OCI-M2 (cell line): Measurements from ENCODE around the gene IGFL4.

Experiments used
- DNase-seq: peaks from one replicate; lab custom pipeline; 2025; ENCODE audit not compliant: unreplicated experiment; lab: John Stamatoyannopoulos, UW

The IGFL4 gene

GRCh38 chr19:46022061-46022430 lies 18.8 kb downstream of the IGFL4 start:
- no peak for DNase-seq

GRCh38 chr19:46021531-46022041 lies 19.2 kb downstream of the IGFL4 start:
- no peak for DNase-seq

DNA sequence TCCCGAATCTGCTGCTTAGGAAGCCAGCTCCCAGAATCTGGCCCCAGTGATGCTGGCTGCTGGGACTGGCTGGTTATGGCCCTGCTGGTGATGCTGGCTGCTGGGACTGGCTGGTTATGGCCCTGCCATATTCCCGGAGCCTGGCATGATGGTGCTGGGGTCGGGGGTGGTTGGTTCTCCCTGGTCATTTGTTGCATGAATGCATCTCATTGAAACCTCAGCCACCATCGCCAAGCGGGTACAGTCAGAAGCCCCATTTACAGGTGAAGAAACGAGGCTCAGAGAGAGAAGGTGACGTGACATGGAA lies 20.0 kb downstream of the IGFL4 start:
- DNase-seq: no peak

GRCh38 chr19:46019270-46019669 lies 21.5 kb downstream of the IGFL4 start:
- no peak for DNase-seq

- DNase-seq: no peak
These were observed 22.0 kb downstream of the IGFL4 start for GRCh38 chr19:46018729-46019251.

- no peak for DNase-seq
These were observed 22.7 kb downstream of the IGFL4 start for GRCh38 chr19:46017874-46018675.

- DNase-seq: no peak
These were observed 23.7 kb downstream of the IGFL4 start for GRCh38 chr19:46017095-46017429.

GRCh38 chr19:46016426-46017094 lies 24.2 kb downstream of the IGFL4 start:
- no peak for DNase-seq

DNA sequence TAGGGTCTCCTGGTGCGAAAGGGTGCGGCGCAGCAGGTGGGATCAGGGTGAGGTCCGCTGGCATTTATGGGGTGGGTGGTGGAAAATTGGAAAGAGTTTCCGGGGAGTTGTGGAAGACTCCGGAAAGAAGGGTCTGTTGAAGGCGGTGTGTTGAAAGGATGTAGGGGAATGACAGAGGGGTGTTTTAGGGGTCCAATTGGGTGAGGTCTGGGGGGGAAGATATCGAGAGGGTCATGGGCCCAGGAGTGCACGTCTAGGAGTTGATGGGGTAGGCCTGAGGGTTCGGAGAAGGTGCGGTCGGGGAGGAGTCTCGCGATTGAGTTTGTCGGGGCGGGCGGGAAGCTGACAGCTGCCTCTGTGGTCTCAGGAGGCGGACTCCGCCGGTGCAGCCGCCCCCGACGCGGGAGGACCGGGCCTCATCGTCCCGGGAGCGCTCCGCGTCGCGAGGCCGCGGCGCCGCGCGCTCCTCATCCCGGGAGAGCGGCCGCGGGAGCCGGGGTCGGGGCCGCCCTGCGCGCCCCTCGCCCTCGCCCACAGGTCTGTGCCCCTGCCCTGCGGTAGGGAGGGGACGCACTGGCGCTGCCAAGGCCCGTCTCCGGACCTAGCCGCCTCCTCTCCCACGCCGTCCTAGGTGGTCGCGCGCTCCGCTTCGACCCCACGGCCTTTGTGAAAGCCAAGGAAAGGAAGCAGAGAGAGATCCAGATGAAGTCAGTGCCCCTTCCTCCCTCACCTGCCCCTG lies 24.9 kb downstream of the IGFL4 start:
- DNase-seq: no peak

DNA sequence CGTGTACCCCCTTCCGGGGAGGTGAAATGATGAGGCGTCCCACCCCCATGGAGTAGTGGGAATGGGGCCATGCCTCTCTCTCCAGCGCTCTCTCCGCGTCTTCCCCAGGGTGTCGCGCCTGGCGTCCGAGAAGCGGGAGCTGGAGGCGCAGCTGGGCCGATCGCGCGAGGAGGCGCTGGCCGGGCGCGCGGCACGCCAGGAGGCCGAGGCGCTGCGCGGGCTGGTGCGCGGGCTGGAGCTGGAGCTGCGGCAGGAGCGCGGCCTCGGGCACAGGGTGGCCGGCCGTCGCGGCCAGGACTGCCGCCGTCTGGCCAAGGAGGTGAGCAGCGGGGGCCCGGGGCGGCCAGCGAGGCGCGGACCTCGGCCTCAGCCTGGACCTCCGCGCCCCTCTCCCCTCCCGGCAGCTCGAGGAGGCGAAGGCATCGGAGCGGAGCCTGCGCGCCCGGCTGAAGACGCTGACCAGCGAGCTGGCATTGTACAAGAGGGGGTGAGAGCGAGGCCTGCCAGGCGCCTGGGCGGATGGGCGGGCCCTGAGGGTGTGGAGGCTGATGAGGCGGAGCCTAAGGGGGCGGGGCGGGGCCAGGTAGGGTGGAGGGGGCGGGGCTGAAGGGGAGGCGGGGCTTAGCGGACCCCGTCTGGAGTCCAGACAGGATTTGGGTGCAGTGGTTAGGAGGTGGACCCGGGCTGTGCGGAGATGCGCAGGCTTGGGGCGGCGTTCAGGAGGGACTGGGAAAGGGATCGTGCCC lies 25.7 kb downstream of the IGFL4 start:
- no peak for DNase-seq

DNA sequence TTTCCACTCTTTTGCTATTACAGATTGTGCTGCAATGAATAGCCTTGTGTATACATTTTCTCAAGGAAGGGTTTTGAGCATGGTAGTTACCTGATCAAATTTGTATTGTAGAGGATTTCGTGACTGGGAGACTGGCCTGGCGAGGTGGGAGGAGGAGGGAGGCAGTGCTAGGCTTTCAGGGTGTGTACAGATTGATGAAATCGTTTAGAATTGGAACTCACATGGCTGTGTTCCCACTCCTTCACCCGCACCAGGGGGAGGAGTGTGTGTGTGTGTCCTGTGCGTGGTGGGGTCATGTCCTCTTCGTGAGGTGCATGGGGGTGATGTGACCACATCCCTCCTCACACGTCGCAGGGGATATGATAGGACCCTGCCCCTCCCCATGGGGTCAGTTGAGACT lies 26.3 kb downstream of the IGFL4 start:
- DNase-seq: no peak

DNA sequence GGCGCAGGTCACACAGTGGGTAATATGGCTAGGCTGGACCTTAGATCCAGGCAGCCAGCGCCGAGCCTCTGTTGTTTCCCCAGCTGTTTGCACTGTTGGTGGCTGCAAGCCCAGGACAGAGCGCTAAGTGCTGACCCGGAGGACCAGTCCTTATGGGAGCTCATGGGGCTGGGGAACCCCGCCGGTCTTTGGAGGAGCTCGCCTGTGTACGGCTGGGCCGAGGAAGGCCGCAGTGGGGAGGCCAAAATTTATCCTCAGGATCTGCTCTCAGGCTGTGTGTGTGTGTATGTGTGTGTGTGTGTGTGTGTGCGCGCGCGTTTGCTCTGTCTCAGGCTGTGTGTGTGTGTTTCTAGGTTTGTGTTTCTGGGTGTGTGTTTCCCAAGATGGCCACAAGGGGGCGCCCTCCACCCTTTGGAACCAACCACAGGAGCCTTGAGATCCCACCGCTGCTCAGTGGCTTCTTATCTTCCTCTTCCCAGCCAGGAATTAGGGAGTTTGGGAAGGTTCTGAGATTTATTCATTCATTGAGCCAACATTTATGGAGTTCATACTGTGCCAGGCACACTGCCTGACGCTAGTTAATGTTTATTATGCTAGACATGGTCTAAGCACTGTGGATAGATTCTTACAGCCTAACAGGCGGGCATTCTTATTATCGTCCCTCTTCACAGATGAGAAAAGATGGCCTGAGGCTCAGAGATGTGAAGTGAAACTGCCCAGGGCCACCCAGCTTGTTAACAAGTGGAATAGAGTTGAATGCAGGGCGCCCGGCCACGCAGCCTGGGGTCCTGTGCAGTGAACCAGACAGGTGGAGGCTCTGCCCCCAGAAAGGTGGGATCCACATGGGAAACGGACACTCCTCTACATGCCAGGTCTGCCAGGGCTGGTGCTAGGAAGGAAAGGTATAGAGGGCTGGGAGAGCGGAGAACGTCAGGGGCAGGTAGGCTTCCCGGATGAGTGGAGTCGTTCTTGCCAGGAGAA lies 31.0 kb downstream of the IGFL4 start:
- peak; percentile 5 for DNase-seq

- DNase-seq: no peak
These were observed 34.4 kb downstream of the IGFL4 start for GRCh38 chr19:46006411-46006810.

DNA sequence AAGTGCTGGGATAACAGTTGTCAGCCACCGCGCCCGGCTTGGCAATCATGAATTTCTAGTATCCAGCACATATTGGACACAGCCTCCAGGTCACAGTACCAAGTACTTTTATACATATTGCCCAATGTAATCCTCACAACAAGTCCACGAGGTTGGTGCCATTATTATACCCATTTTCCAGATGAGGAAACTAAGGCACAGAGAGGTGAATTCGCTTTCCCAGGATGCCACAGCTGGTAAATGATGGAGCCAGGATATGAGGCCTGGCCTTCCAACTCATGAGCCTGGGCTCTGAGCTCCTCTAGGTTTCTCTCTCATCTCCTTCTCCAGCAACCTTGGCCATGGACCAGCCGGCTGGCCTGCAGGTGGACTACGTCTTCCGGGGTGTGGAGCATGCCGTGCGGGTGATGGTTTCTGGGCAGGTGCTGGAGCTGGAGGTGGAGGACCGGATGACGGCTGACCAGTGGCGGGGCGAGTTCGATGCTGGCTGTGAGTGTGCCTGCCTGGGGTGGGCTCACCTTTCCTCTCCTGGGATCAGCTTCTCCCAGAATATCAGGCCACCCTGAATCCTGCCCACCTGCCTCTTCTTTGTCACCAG lies 38.0 kb downstream of the IGFL4 start:
- no peak for DNase-seq

DNA sequence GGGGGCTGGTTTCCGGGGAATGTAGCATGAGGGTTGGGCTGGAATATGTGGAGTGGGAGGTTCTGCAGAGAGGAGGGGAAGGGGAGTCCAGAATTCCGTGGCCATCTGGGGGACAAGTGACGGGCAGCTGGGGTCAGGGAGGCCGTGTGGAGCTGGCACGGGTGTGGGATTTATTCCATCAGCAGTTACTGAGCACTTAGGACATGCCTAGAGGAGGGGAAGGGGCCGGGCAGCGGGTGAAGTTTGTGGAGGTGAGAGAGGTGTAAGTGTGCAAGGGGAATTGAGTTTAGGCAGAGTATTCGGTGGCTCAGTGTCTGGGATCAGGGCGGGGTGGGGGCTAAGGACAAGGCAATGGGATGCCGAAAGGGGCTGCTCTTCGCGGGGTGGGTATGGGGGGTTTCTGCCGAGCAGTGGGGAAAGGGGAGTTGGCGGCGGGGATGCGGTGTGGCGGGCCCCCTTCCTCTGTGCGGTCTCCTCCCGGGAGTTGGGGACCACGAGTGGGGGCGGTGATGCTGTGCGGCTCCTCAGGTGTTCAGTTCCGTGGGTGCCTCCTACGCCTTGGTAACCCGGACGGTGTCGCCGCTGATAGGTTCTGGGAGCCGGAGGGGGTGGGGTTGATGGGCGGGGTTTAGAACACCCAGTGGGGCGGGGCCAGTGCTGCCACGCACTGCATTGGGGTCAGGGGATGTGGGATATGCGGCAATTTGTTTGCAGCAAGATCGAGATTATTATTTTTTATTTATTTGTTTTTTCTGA lies 40.1 kb downstream of the IGFL4 start:
- no peak for DNase-seq

GRCh38 chr19:45999653-46000121 lies 41.1 kb downstream of the IGFL4 start:
- no peak for DNase-seq

DNA sequence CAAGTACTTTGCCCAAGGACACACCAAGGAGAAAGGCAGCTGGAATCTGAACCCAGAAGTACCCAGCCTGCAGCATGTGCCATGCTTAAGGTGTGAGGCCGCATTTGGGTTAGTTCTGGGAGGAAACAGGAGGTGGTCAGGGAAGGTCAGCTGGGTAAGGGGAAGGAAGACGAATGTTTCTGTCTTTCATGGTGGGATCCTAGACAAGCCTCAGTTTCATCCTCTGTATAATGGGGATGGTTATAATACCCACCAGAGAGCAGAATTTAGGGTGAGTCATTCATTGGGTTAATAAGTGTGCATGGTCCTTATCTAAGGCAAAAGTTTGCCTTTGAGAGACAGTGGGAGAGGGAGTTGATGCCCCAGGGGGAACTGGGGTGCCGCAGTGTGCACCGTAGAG lies 42.0 kb downstream of the IGFL4 start:
- no peak for DNase-seq

- DNase-seq: no peak
These were observed 43.9 kb downstream of the IGFL4 start for GRCh38 chr19:45996933-45997332.
